Pulmonary artery endothelial cell (primary cell): Measurements from ENCODE around the gene TMEM30A. TPM values are rescaled to one million over a fixed set of nuclear protein-coding genes. Genes with fewer than 3 reads are reported as not detected.

Source experiments
- DNase-seq: peaks from one replicate; pipeline ENCODE4 v3.0.0-alpha.2; 2011; ENCODE audit warnings: low read depth, low spot score
- total RNA-seq: library from RNA; depleted of rRNA; stranded (reverse); fragments of >200 nt; gene quantifications from 2 replicates; pipeline ENCODE4 v1.2.3, GENCODE V29; 2014

The TMEM30A gene
- total RNA-seq, 1 donor from 2014 or later: 297 TPM

DNA sequence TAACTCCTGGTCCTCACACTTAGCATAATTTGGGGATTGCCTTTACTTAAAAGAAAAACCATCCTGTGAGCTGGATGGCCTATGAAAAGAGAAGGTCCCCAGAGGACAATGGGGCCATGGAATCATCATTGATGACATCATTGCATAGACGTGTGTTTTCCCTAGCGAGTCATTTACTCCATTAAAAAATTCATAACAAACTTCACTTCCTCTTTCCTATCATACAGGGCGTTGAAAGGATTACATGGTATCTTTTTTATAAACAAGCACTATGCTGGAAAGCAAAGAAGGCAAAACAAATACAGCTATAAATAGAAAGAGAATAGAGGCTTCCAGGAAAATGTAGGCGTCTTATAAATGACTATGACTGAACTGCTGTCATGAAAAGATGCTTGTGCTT, 67.4 kb downstream of the TMEM30A start:
- no peak for DNase-seq

DNA sequence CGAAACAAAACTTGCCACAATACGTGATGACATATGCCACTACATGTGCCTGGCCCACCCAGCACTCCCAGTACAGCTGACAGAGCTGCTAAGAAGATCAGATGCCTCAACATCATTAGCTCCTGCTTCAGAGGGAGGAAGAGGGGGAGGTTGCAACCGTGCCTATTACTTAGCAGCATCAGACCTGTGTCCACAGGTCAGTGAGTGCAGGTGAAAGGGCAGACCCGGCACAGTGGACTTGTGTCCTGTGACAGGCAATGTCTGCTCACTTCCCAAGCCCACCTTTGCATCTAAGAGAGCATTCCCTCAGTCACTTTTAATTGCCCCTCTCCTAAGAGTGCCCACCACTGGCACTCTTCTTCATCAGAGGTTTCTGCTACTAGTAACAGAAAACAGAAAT, 69.3 kb downstream of the TMEM30A start:
- no peak for DNase-seq

- DNase-seq: no peak
These were observed 70.9 kb downstream of the TMEM30A start for GRCh38 chr6:75213732-75214131.

- DNase-seq: no peak
These were observed 71.5 kb downstream of the TMEM30A start for GRCh38 chr6:75213112-75213511.

DNA sequence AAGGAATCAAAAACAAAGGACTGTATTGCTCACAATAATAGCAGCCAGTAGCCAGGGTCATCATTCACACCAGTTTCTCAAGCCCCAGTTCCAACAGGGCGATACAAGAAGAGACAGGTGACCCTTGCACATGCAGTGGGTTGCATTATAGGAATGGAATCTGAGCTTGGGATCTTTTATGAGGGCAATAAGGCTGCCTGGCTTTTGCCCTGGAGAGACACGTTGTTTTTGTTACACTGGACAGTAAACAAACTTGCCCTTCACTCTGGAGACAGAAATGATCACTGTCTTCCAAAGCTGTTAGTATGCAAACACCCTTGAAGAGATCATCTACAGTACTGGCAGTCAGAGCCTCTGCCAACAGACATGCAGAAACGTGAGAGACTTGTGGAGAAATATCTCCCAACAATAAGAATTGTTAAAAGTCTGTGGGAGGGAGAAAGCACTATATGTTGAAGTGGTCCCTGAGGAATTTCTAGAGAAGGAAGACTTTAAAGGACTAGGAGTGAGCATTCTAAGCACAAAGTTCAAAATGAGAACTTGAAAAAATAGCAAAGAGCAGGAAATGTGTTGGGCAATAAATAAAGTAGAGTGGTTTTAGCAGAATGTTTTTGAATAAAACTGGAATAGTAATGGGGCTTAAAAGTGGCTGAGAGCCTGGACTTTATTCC, 72.5 kb downstream of the TMEM30A start:
- DNase-seq: no peak

DNA sequence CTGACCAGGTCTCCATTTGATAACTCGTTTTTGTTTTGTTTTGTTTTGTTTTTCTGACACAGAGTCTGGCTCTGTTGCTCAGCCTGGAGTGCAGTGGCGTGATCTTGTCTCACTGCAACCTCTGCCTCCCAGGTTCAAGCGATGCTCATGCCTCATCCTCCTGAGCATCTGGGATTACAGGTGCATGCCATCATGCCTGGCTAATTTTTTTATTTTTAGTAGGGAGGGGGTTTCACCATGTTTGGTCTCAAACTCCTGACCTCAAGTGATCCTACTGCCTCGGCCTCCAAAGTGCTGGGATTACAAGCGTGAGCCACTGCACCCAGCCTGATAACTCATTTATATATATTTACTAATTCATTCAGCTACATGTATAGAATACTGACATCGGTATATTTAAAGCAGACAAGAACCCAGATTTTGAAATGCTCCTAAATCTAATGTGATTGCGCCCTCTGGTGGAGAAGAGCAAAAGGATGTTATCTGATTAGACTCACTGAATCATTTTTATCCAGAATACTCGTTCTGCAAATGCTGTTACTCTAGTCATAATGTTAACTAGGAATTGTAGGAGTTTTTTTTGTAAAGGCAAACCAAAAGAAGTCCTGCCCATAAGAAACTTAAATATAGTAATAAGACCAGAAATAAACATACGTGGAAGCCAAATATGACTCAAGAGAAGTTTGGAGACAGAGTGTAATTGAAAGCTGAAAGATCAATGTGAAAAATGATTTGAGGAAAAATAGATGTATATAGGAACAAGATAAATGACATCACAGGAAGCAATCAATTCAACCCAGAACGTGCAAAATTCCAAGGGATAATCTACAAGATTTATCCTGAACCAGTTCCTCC, 73.5 kb downstream of the TMEM30A start:
- DNase-seq: no peak

GRCh38 chr6:75209184-75209723, 75.3 kb downstream of the TMEM30A start:
- DNase-seq: no peak

- DNase-seq: no peak
These were observed 76.1 kb downstream of the TMEM30A start for GRCh38 chr6:75208298-75209183.

DNA sequence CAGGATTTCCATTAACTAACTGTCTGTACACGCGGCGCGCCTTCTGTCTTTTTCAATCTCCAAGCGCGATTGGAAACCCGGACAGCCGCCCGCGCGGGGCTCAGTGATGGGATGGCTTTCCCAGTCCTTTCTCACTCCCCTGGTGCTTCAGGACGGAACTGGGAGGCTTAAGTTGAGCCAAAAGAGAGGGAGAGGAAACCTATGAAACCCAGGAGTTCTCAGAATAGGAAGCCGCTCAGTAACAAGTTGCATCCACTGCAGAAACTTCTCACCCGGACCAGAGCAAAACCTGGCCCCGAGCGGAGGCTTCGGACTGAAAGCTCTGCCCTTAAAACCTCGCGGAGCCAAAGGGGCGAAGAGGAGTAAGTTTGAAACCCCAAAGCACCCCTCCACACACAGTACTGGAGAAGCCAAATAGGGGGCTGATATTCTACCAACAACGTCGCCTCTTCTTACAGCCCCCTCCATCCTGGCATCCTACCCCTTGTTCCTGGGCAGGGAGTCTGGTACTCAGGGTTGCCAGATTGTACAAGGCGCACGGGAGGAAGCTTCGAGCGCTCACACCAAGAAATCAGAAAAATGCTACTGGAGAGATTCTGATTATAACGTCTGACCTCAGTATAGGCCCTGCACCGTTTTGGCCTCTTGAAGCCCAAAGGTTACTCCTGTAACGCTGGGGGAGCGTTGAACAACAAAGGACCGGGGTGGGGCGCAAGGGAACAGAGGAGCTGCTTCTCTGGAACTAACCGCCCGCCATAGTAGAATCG, 77.8 kb downstream of the TMEM30A start:
- no peak for DNase-seq

DNA sequence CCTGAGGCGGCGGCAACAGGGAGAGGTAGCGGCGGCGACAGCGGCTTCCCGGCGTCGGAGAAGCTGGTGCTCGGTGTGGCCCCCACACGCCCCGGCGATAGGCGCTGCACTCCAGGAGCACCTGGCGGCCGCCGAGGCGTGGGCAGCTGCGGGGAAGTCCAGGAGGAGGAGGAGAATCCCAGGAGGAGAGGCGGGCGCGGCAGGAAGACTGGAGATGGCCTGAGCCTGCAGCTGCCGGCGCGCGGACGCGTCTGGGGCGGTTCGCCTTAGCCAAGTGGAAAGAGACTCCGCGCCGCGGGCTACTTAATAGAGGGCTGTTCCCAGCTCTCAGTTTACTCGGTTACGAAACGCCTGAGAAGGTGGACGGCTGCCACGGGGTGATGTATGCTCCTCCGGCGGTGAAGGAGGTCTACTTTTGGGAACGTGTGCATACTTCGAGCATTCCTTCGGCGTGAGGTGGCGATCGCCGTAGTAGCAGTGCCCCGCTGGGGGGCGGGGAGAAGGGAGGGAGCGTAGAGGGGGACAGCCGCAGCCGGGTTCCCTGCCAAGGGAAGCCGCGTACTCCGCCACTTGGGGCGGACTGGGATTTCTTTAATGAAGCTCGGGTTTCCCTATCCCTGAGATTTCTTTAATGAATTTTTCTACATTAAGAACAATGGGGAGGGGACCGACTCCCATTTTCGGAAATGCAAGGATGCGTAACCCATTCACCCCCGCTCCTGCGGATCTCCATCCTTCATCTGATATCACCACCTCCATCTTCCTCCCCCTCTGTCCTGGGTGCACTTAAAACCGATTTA, 78.6 kb downstream of the TMEM30A start, which contains the start of gene COL12A1:
Gene COL12A1, minus strand, starts transcription at position 278 of the 800 bp plus-strand sequence. CDS start 3,261 bp downstream, outside the sequence.
- DNase-seq: no peak

DNA sequence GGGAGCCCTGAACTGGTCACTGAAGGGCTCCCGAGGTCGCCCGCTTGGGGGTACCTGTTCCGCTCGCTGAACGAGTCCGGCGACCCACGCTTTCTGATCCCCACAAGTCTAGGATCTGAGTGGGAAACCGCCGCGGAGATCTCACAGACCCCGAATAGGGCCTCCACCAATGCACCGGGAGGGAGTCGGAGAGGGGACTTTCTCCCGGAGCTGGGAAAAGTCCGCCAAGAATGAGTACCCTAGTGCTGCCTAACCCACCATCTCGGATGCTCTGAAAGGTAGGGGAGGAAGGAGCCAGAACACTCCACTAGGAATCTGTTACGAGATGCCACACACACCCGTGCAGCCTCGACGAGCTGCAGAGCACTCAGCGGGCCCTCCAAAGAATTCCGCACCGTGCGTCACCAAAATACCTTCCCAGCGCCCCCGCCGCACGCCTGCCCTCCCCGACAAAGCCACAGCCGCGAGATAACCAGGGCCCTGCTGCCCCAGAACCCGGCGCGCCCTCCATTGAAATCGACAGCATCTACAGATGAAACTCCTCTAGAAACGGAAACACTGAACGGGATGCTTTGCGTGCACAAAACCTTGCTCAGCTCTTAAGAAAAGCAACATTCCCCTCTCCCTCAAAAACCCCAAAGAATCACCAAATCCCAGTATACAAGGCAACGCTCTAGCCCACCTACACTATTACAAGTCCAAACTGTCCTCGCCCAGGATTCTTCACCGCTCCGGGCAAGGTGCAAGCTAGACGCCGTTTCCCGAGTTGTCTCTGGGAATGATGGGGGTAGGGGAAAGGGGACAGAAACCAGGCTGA, 79.4 kb downstream of the TMEM30A start:
- DNase-seq: no peak

GRCh38 chr6:75204217-75204958, 80.2 kb downstream of the TMEM30A start:
- DNase-seq: peak; percentile 55

GRCh38 chr6:75203721-75204120, 80.9 kb downstream of the TMEM30A start:
- no peak for DNase-seq

Other genes with a start within 250 kb of the TMEM30A start
- gene COL12A1, start 78.7 kb downstream of the TMEM30A start, total RNA-seq: 0.32 and 5.8 TPM in 2 replicates
- 80.7 and 128 TPM in 2 replicates for gene COX7A2, start 41.0 kb downstream of the TMEM30A start, total RNA-seq
- 2.3 and 10.5 TPM in 2 replicates for gene FILIP1, start 209.0 kb upstream of the TMEM30A start, total RNA-seq